Measurements from ENCODE around the gene CLEC2L.

CLEC2L gene

DNA sequence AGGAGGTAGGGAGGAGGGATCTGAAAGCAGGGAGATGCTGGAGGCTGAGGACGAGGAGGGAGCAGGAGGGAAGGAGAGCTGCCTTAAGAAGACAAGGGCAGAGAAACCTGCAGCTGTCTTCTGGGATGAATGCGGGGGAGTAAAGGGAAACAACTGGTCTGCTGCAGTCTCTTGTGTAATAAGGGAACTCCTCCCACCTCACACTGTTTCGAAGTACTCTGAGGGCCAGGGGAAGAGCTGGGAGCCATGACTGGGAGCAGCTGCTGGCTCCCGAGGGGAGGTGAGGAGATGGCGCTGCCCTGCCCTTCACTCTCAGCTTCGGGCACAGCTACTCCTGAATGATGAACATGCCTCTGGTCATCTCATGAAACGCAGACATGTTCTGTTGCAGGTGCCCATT, 65.1 kb downstream of the CLEC2L start:
- TF ChIP-seq, protein P1, sequence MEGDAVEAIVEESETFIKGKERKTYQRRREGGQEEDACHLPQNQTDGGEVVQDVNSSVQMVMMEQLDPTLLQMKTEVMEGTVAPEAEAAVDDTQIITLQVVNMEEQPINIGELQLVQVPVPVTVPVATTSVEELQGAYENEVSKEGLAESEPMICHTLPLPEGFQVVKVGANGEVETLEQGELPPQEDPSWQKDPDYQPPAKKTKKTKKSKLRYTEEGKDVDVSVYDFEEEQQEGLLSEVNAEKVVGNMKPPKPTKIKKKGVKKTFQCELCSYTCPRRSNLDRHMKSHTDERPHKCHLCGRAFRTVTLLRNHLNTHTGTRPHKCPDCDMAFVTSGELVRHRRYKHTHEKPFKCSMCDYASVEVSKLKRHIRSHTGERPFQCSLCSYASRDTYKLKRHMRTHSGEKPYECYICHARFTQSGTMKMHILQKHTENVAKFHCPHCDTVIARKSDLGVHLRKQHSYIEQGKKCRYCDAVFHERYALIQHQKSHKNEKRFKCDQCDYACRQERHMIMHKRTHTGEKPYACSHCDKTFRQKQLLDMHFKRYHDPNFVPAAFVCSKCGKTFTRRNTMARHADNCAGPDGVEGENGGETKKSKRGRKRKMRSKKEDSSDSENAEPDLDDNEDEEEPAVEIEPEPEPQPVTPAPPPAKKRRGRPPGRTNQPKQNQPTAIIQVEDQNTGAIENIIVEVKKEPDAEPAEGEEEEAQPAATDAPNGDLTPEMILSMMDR (IDR thresholded peaks at IDR 0.05; ENCODE audit: extremely low read depth, missing control alignments): no peak
- DNase-seq (ENCODE audit: low spot score): no peak

DNA sequence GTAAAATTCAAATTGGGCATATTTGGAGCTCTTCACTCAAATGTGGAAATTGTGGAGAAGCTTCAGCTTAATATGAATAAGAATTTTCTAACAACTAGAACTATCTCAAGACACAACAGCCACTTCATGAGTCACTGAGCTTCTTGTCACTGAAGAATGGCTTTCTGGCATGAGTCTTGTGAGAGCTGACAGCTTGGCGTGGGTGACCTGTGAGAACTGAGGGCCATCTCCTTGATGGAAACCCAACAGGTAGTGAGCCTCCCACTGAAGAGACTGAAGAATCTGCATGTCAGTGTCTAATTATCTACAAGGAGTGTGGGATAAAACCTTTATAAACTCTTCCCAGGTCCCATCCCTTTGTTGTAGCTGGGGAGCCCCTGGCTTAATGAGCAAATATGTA, 66.0 kb downstream of the CLEC2L start:
- TF ChIP-seq, protein P1 (IDR thresholded peaks at IDR 0.05; ENCODE audit: extremely low read depth, missing control alignments): no peak
- DNase-seq (ENCODE audit: low spot score): no peak

DNA sequence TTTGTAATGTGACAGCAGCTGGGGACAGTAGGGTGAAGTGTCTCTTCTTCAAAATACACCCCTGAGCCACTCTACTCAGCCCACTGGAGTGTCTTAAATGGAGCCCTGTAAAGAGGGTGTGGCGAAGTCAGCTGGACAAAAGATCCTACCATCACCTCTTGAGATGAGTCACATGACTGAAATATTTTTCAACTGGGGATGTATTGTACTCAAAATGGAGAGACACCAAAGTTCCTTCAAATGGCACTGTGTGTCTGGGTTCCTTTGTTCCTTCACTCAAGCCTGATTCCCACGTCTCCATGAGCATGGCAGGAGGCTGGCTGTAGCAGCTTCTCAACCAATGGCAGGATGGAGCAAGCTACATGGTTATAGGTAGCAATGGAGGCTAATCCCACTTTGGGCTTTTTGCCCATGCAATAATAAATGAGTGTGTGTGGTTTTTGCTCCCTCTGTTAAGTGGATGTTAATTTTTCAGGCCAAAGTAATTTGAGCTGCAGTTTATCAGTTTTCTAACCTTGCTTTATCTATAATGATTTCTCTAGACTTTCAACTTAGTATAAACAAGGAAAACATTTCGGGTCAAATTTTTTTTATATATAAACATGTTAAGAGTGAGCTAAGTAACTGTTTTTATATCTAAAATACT, 68.2 kb downstream of the CLEC2L start:
- DNase-seq (ENCODE audit: low spot score): no peak
- TF ChIP-seq, protein P1 (IDR thresholded peaks at IDR 0.05; ENCODE audit: extremely low read depth, missing control alignments): no peak

DNA sequence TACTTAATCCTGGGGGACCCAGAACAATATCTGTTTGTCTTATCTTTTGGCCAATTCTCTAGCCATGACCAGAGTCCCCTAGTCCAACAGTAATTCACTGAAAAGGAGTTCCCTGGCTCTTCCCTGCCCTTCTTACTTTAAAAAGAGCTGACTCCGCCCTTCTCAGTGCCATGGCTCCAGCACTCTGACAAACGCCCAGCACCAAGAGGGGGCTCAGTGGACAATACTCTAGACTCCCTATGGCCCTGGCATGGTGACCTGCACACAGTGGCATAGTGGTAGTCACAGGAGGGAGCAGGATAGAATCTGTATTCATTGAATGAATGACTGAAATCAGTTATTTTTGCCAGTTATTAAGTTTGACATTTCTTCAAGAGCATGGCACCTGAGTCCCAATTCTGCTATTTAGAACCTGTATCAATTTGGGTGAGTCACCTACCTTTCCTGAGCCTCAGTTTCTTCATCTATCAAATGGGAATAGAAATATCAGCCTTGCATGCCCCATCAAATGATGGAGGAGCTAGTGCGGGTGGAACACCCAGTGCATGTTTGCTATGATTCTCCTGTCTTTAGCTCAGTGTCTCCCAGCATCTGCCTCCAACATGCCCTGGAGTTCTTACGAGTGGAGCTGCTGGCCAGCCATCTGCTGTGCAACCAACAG, 69.4 kb downstream of the CLEC2L start:
- TF ChIP-seq, protein P1 (IDR thresholded peaks at IDR 0.05; ENCODE audit: extremely low read depth, missing control alignments): no peak
- no peak for DNase-seq (ENCODE audit: low spot score)

DNA sequence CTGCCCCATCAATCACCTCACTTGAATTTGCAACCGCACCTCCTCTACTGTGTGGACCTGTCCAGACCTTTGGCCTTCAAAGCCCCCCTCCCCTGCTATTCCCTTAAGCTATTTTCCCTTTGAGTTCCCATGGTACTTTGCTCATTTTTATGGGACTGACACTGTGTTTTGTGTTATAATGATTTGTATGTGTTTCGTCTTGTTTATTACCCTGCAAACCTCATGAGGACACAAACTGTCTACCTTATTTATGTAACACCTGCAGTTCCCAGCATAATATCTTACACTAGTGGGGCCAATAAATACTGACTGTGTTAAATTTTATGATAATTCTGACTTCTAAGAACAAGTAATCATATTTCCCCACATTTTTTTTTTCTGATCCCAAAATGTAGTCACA, 70.6 kb downstream of the CLEC2L start:
- no peak for DNase-seq (ENCODE audit: low spot score)
- TF ChIP-seq, protein P1 (IDR thresholded peaks at IDR 0.05; ENCODE audit: extremely low read depth, missing control alignments): no peak
